ENCODE results near the gene SVBP.

- TF ChIP-seq POLR2A (IDR thresholded peaks at IDR 0.05; ENCODE audit: extremely low read depth, insufficient read length): no peak
- no peak for TF ChIP-seq CTCF (IDR thresholded peaks at IDR 0.05; ENCODE audit: low read depth, low read length)
- no peak for TF ChIP-seq MAX (IDR thresholded peaks at IDR 0.05; ENCODE audit: low read depth, low read length)
- TF ChIP-seq MYC (IDR thresholded peaks at IDR 0.05; ENCODE audit: low read depth, low read length): no peak
Observed at GRCh38 chr1:42848823-42849537, 31.8 kb upstream of the SVBP start.

All from NB4 (cell line).